HEK293 (cell line): Measurements from ENCODE around the gene FCHSD1.

ENCODE experiments used
- CTCF ChIA-PET: fragments of 350-600 bp; formaldehyde crosslinking; extraction: SDS; loops from one replicate; lab custom pipeline; 2021; ENCODE audit warnings: antibody characterized with exemption; lab: Yijun Ruan, JAX
- POLR2A ChIA-PET: fragments of 300-600 bp; formaldehyde crosslinking; extraction: SDS; loops from one replicate; lab custom pipeline; 2020; ENCODE audit warnings: antibody characterized with exemption, inconsistent platforms; lab: Yijun Ruan, JAX
- H3K27ac ChIP-seq: fragments of 200-500 bp; sonication (Bioruptor generic); 2 replicates; pipeline ENCODE4 v1.5.1; 2014; ENCODE audit warnings: low read depth, low read length, control low read depth, inconsistent platforms; ENCODE audit errors: extremely low read depth
- H3K36me3 ChIP-seq, 2 experiments: fragments of 200-500 bp in 1 of 2; sonication (Bioruptor generic) in 1 of 2; 1 replicate in 1 of 2; 2 replicates in 1 of 2; pipeline ENCODE4 v1.5.1; 2014 to 2017; ENCODE audit warnings: inconsistent platforms in 2 of 2, low read length in 2 of 2; ENCODE audit not compliant: control insufficient read depth in 2 of 2, insufficient read depth in 1 of 2
- H3K4me1 ChIP-seq: fragments of 200-500 bp; sonication (Bioruptor generic); 2 replicates; pipeline ENCODE4 v1.5.1; 2014; ENCODE audit warnings: mild to moderate bottlenecking, low read length, inconsistent platforms; ENCODE audit not compliant: control insufficient read depth, insufficient read depth
- H3K4me3 ChIP-seq: 2 replicates; pipeline ENCODE4 v1.5.1; 2011; ENCODE audit warnings: low read depth, mild to moderate bottlenecking, control low read depth, low read length, moderate library complexity
- H3K9me3 ChIP-seq: fragments of 200-500 bp; sonication (Bioruptor generic); 2 replicates; pipeline ENCODE4 v1.5.1; 2014; ENCODE audit warnings: low read depth, low read length, inconsistent platforms; ENCODE audit not compliant: control insufficient read depth, insufficient read depth
- GLI4 ChIP-seq: fragments of 450-650 bp; formaldehyde crosslinking; IDR thresholded peaks from 2 replicates; pipeline ENCODE4 v1.5.1; 2016; ENCODE audit warnings: missing biosample characterization, missing genetic modification characterization
- HOXA7 ChIP-seq: sonication (generic); formaldehyde crosslinking; IDR thresholded peaks from 2 replicates; pipeline ENCODE4 v1.8.1; 2022; ENCODE audit warnings: missing genetic modification reagents, borderline replicate concordance
- KLF1 ChIP-seq: fragments of 450-650 bp; formaldehyde crosslinking; IDR thresholded peaks from 2 replicates; pipeline ENCODE4 v1.5.1; 2016; ENCODE audit warnings: missing biosample characterization, missing genetic modification characterization
- MZF1 ChIP-seq: fragments of 450-650 bp; formaldehyde crosslinking; IDR thresholded peaks from 2 replicates; pipeline ENCODE4 v1.5.1; 2017; ENCODE audit warnings: missing biosample characterization, missing genetic modification characterization, borderline replicate concordance
- SETDB1 ChIP-seq: IDR thresholded peaks from one replicate; pipeline ENCODE4 v1.6.1; 2017; ENCODE audit warnings: mild to moderate bottlenecking, low read length, moderate library complexity, mixed read lengths; ENCODE audit not compliant: insufficient read length
- SP7 ChIP-seq: fragments of 450-650 bp; formaldehyde crosslinking; IDR thresholded peaks from 2 replicates; pipeline ENCODE4 v1.5.1; 2016; ENCODE audit warnings: missing biosample characterization, missing genetic modification characterization
- ZNF121 ChIP-seq: fragments of 450-650 bp; formaldehyde crosslinking; IDR thresholded peaks from 2 replicates; pipeline ENCODE4 v1.5.1; 2016; ENCODE audit warnings: missing biosample characterization, missing genetic modification characterization
- ZNF169 ChIP-seq: fragments of 450-650 bp; formaldehyde crosslinking; IDR thresholded peaks from 2 replicates; pipeline ENCODE4 v1.5.1; 2016; ENCODE audit warnings: missing biosample characterization, missing genetic modification characterization
- ZNF174 ChIP-seq: fragments of 450-650 bp; formaldehyde crosslinking; IDR thresholded peaks from 2 replicates; pipeline ENCODE4 v1.5.0; 2017; ENCODE audit warnings: missing biosample characterization, mild to moderate bottlenecking, missing genetic modification characterization
- ZNF416 ChIP-seq: fragments of 450-650 bp; formaldehyde crosslinking; IDR thresholded peaks from 2 replicates; pipeline ENCODE4 v1.5.1; 2016; ENCODE audit warnings: missing biosample characterization, missing genetic modification characterization
- ZNF529 ChIP-seq: fragments of 450-650 bp; formaldehyde crosslinking; IDR thresholded peaks from 2 replicates; pipeline ENCODE4 v1.5.1; 2017; ENCODE audit warnings: missing genetic modification characterization, missing biosample characterization; ENCODE audit not compliant: insufficient replicate concordance
- ZNF549 ChIP-seq: fragments of 450-650 bp; IDR thresholded peaks from 2 replicates; pipeline ENCODE4 v1.5.1; 2018; ENCODE audit warnings: missing biosample characterization, missing genetic modification characterization, mild to moderate bottlenecking, inconsistent platforms, moderate library complexity
- ZNF571 ChIP-seq: fragments of 450-650 bp; formaldehyde crosslinking; IDR thresholded peaks from 2 replicates; pipeline ENCODE4 v1.5.0; 2017; ENCODE audit warnings: missing biosample characterization, missing genetic modification characterization
- ZNF585B ChIP-seq: fragments of 450-650 bp; formaldehyde crosslinking; IDR thresholded peaks from 2 replicates; pipeline ENCODE4 v1.5.1; 2016; ENCODE audit warnings: missing biosample characterization, missing genetic modification characterization
- ZNF600 ChIP-seq: fragments of 450-650 bp; formaldehyde crosslinking; IDR thresholded peaks from 2 replicates; pipeline ENCODE4 v1.5.1; 2016; ENCODE audit warnings: missing biosample characterization, missing genetic modification characterization
- ZNF624 ChIP-seq: fragments of 450-650 bp; formaldehyde crosslinking; IDR thresholded peaks from 2 replicates; pipeline ENCODE4 v1.5.1; 2017; ENCODE audit warnings: missing biosample characterization, missing genetic modification characterization
- ZNF664 ChIP-seq: fragments of 450-650 bp; formaldehyde crosslinking; IDR thresholded peaks from 2 replicates; pipeline ENCODE4 v1.5.1; 2016; ENCODE audit warnings: missing biosample characterization, missing genetic modification characterization
- ZNF707 ChIP-seq: fragments of 450-650 bp; formaldehyde crosslinking; IDR thresholded peaks from 2 replicates; pipeline ENCODE4 v1.5.1; 2016; ENCODE audit warnings: missing biosample characterization, missing genetic modification characterization
- ZNF843 ChIP-seq: fragments of 450-650 bp; formaldehyde crosslinking; IDR thresholded peaks from 2 replicates; pipeline ENCODE4 v1.5.1; 2016; ENCODE audit warnings: missing biosample characterization, missing genetic modification characterization
- TF ChIP-seq, protein P1 (sequence below): fragments of 450-650 bp; formaldehyde crosslinking; IDR thresholded peaks from 2 replicates; pipeline ENCODE4 v1.5.1; 2016; ENCODE audit warnings: missing biosample characterization, missing genetic modification characterization
- TF ChIP-seq, protein P2 (sequence below): IDR thresholded peaks from 2 replicates; pipeline ENCODE4 v1.6.1; 2011; ENCODE audit warnings: mild to moderate bottlenecking, low read depth, low read length, borderline replicate concordance
- TF ChIP-seq, protein P3 (sequence below): fragments of 450-650 bp; formaldehyde crosslinking; IDR thresholded peaks from 2 replicates; pipeline ENCODE4 v1.5.1; 2016; ENCODE audit warnings: missing biosample characterization, missing genetic modification characterization
- TF ChIP-seq, protein P4 (sequence below): fragments of 450-650 bp; formaldehyde crosslinking; optimal IDR thresholded peaks from 2 replicates; pipeline ENCODE3; 2016; ENCODE audit warnings: missing biosample characterization, mild to moderate bottlenecking, missing genetic modification characterization
- TF ChIP-seq, protein P5 (sequence below): fragments of 450-650 bp; formaldehyde crosslinking; IDR thresholded peaks from 2 replicates; pipeline ENCODE4 v1.5.1; 2016; ENCODE audit warnings: missing biosample characterization, missing genetic modification characterization, borderline replicate concordance

FCHSD1 gene

DNA sequence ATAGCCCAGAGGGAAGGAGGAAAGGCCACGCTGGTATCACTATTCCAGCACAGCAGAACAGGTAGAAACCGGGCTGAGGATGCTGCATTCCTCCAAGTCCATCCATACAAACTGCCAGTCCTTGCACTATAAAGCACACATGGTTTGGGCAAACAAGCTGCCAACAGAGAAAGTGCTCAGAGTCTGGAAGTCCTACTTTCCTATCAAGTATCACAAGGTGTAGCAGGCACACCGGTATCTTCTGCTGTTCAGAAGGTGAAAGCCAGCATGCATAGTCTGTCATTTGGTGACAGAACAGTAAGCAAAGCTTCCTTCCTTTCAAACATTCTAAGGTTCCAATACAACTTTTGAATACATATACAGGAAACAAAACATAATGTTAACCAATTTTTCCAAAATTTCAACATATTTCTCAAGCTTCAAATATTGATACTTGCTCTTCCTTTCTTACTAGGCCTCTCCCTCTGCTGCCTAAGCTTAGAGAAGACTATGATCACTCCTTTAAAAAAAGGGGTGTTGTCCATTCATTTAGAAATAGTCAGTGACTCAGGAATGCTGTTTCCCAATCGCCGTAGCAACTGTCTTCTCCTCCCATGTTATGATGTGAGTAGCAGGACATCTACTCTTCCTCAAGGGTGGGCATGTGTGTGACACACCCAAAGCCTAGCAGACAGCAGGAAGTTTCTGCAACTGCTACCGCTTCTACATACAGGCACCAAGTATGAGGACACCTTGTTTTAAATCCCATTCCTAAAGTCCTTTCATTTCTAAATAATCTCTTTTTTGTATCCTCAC is 47.1 kb downstream of the FCHSD1 start:
- TF ChIP-seq ZNF624 (tag by site-specific recombination): no peak
- TF ChIP-seq, protein P1, sequence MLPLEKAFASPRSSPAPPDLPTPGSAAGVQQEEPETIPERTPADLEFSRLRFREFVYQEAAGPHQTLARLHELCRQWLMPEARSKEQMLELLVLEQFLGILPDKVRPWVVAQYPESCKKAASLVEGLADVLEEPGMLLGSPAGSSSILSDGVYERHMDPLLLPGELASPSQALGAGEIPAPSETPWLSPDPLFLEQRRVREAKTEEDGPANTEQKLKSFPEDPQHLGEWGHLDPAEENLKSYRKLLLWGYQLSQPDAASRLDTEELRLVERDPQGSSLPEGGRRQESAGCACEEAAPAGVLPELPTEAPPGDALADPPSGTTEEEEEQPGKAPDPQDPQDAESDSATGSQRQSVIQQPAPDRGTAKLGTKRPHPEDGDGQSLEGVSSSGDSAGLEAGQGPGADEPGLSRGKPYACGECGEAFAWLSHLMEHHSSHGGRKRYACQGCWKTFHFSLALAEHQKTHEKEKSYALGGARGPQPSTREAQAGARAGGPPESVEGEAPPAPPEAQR (tag by site-specific recombination): no peak
- no peak for TF ChIP-seq HOXA7 (CRISPR knock-in tag)
- no peak for TF ChIP-seq ZNF121 (tag by site-specific recombination)
- TF ChIP-seq KLF1 (tag by site-specific recombination): peak; percentile 24; the same call in 1 of the 2 replicates
- no peak for TF ChIP-seq GLI4 (tag by site-specific recombination)
- TF ChIP-seq ZNF843 (tag by site-specific recombination): no peak
- TF ChIP-seq ZNF174 (tag by site-specific recombination): no peak
- no peak for TF ChIP-seq ZNF549 (tag by site-specific recombination)
- TF ChIP-seq, protein P2, sequence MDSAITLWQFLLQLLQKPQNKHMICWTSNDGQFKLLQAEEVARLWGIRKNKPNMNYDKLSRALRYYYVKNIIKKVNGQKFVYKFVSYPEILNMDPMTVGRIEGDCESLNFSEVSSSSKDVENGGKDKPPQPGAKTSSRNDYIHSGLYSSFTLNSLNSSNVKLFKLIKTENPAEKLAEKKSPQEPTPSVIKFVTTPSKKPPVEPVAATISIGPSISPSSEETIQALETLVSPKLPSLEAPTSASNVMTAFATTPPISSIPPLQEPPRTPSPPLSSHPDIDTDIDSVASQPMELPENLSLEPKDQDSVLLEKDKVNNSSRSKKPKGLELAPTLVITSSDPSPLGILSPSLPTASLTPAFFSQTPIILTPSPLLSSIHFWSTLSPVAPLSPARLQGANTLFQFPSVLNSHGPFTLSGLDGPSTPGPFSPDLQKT: no peak
- no peak for TF ChIP-seq ZNF664 (tag by site-specific recombination)
- no peak for TF ChIP-seq SP7 (tag by site-specific recombination)
- TF ChIP-seq ZNF529: no peak
- TF ChIP-seq, protein P3, sequence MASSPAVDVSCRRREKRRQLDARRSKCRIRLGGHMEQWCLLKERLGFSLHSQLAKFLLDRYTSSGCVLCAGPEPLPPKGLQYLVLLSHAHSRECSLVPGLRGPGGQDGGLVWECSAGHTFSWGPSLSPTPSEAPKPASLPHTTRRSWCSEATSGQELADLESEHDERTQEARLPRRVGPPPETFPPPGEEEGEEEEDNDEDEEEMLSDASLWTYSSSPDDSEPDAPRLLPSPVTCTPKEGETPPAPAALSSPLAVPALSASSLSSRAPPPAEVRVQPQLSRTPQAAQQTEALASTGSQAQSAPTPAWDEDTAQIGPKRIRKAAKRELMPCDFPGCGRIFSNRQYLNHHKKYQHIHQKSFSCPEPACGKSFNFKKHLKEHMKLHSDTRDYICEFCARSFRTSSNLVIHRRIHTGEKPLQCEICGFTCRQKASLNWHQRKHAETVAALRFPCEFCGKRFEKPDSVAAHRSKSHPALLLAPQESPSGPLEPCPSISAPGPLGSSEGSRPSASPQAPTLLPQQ (tag by site-specific recombination): no peak
- no peak for TF ChIP-seq SETDB1
- TF ChIP-seq ZNF416 (tag by site-specific recombination): no peak
- peak; percentile 89 for TF ChIP-seq ZNF600 (tag by site-specific recombination)
- no peak for TF ChIP-seq ZNF585B (tag by site-specific recombination)
- ChIA-PET POLR2A (no interaction called here), CTCF (interaction anchor here (1.8 to 3.7 kb wide), 3 partner anchors 11 to 15 kb away, joined by 9 to 30 read pairs (median 25); partner anchors contain the start of gene DIAPH1)
- 0 out of 2 replicates have a peak, but pooled peaks cover 4% of the 10 kb centered on the region for H3K4me1 ChIP-seq
- no peak overlapping the region for H3K27ac ChIP-seq
- no peaks in the 10 kb centered on the region for H3K36me3 ChIP-seq
- no peaks in the 10 kb centered on the region for H3K9me3 ChIP-seq
- no peak overlapping the region for H3K4me3 ChIP-seq

DNA sequence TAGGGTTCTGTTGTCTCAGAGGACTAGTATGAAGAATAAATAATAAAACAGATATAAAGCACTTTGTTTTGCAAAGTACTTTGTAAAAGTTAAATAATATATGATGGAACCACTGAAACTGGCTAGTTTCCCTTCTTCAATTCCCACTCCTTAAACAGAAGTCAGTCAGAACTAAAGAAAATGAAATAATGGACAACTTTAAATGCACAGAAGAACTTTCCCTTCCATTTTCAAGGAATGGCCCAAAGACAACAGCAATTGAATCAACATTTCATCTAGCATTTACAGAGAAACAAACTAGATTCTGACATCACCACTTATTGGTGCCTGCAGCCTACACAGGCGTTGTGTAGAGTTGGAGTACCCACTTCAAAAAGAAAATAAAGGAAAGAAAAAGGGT is 48.6 kb downstream of the FCHSD1 start:
- Histone ChIP-seq H3K4me1 (0 out of 2 replicates have a peak, but pooled peaks cover 4% of the 10 kb centered on the region), H3K27ac (no peak overlapping the region), H3K4me3 (no peak overlapping the region), H3K9me3 (no peaks in the 10 kb centered on the region), H3K36me3 (no peaks in the 10 kb centered on the region)
- ChIA-PET POLR2A (interaction anchor here (1.2 kb wide), 1 partner anchor 34 kb away, joined by 4 read pairs; the partner anchor contains the start of genes HDAC3 and RELL2), CTCF (interaction anchor here (0.6 to 3.7 kb wide), 9 partner anchors 10 to 1414 kb away, joined by 3 to 30 read pairs (median 5); partner anchors contain the start of gene DIAPH1)
- TF ChIP-seq ZNF169 (no peak), ZNF416 (tag by site-specific recombination) (no peak), ZNF707 (tag by site-specific recombination) (no peak), ZNF571 (no peak), MZF1 (no peak)
- TF ChIP-seq, protein P4, sequence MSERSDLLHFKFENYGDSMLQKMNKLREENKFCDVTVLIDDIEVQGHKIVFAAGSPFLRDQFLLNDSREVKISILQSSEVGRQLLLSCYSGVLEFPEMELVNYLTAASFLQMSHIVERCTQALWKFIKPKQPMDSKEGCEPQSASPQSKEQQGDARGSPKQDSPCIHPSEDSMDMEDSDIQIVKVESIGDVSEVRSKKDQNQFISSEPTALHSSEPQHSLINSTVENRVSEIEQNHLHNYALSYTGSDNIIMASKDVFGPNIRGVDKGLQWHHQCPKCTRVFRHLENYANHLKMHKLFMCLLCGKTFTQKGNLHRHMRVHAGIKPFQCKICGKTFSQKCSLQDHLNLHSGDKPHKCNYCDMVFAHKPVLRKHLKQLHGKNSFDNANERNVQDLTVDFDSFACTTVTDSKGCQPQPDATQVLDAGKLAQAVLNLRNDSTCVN: no peak
- TF ChIP-seq, protein P5, sequence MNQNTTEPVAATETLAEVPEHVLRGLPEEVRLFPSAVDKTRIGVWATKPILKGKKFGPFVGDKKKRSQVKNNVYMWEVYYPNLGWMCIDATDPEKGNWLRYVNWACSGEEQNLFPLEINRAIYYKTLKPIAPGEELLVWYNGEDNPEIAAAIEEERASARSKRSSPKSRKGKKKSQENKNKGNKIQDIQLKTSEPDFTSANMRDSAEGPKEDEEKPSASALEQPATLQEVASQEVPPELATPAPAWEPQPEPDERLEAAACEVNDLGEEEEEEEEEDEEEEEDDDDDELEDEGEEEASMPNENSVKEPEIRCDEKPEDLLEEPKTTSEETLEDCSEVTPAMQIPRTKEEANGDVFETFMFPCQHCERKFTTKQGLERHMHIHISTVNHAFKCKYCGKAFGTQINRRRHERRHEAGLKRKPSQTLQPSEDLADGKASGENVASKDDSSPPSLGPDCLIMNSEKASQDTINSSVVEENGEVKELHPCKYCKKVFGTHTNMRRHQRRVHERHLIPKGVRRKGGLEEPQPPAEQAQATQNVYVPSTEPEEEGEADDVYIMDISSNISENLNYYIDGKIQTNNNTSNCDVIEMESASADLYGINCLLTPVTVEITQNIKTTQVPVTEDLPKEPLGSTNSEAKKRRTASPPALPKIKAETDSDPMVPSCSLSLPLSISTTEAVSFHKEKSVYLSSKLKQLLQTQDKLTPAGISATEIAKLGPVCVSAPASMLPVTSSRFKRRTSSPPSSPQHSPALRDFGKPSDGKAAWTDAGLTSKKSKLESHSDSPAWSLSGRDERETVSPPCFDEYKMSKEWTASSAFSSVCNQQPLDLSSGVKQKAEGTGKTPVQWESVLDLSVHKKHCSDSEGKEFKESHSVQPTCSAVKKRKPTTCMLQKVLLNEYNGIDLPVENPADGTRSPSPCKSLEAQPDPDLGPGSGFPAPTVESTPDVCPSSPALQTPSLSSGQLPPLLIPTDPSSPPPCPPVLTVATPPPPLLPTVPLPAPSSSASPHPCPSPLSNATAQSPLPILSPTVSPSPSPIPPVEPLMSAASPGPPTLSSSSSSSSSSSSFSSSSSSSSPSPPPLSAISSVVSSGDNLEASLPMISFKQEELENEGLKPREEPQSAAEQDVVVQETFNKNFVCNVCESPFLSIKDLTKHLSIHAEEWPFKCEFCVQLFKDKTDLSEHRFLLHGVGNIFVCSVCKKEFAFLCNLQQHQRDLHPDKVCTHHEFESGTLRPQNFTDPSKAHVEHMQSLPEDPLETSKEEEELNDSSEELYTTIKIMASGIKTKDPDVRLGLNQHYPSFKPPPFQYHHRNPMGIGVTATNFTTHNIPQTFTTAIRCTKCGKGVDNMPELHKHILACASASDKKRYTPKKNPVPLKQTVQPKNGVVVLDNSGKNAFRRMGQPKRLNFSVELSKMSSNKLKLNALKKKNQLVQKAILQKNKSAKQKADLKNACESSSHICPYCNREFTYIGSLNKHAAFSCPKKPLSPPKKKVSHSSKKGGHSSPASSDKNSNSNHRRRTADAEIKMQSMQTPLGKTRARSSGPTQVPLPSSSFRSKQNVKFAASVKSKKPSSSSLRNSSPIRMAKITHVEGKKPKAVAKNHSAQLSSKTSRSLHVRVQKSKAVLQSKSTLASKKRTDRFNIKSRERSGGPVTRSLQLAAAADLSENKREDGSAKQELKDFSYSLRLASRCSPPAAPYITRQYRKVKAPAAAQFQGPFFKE: no peak
